GM12878 (cell line): ENCODE measurements around the gene ICA1. TPM values are rescaled to one million over a fixed set of nuclear protein-coding genes. Genes with fewer than 3 reads are reported as not detected.

Experiments
- ATF2 ChIP-seq: IDR thresholded peaks from 2 replicates; pipeline ENCODE4 v1.6.1; 2012; ENCODE audit warnings: low read length, inconsistent platforms
- BACH1 ChIP-seq: fragments of 450-650 bp; IDR thresholded peaks from 2 replicates; pipeline ENCODE4 v1.6.1; 2017; ENCODE audit warnings: mild to moderate bottlenecking, borderline replicate concordance
- BCLAF1 ChIP-seq: fragments of 450-650 bp; IDR thresholded peaks from 2 replicates; pipeline ENCODE4 v1.6.1; 2017; ENCODE audit warnings: antibody characterized with exemption, mild to moderate bottlenecking, moderate library complexity
- CEBPZ ChIP-seq: fragments of 150-350 bp; IDR thresholded peaks from 2 replicates; pipeline ENCODE4 v1.6.1; 2016; ENCODE audit warnings: low read depth, low read length
- EED ChIP-seq: sonication (generic); IDR thresholded peaks from 2 replicates; pipeline ENCODE4 v1.6.1; 2016; ENCODE audit warnings: antibody characterized with exemption, low read depth
- EP300 ChIP-seq, 2 experiments: fragments of 150-350 bp in 1 of 2; IDR thresholded peaks; 2 replicates each; pipeline ENCODE4 v1.6.1; 2011 to 2012; ENCODE audit warnings: low read depth in 2 of 2, low read length in 2 of 2, borderline replicate concordance in 1 of 2, improper control_type of control experiment in 1 of 2, inconsistent platforms in 1 of 2; ENCODE audit not compliant: control insufficient read depth in 1 of 2
- HCFC1 ChIP-seq: fragments of 150-350 bp; IDR thresholded peaks from 2 replicates; pipeline ENCODE4 v1.6.1; 2014; ENCODE audit warnings: low read length
- HSF1 ChIP-seq: fragments of 150-350 bp; IDR thresholded peaks from 2 replicates; pipeline ENCODE4 v1.6.1; 2014; ENCODE audit warnings: mild to moderate bottlenecking, low read depth, low read length
- LARP7 ChIP-seq: fragments of 450-650 bp; IDR thresholded peaks from 2 replicates; pipeline ENCODE4 v1.6.1; 2017; ENCODE audit warnings: mild to moderate bottlenecking
- MEF2B ChIP-seq: fragments of 450-650 bp; IDR thresholded peaks from 2 replicates; pipeline ENCODE4 v1.6.1; 2018; ENCODE audit warnings: mild to moderate bottlenecking, moderate library complexity; ENCODE audit not compliant: partially characterized antibody, poor library complexity, severe bottlenecking
- MLLT1 ChIP-seq: fragments of 450-650 bp; IDR thresholded peaks from 2 replicates; pipeline ENCODE4 v1.6.1; 2016; ENCODE audit warnings: mild to moderate bottlenecking
- NR2C1 ChIP-seq: fragments of 450-650 bp; IDR thresholded peaks from 2 replicates; pipeline ENCODE4 v1.6.1; 2017; ENCODE audit warnings: antibody characterized with exemption, mild to moderate bottlenecking, moderate library complexity
- RELB ChIP-seq: fragments of 450-650 bp; IDR thresholded peaks from 2 replicates; pipeline ENCODE4 v1.6.1; 2017; ENCODE audit warnings: low read depth, mild to moderate bottlenecking, moderate library complexity
- SMC3 ChIP-seq: IDR thresholded peaks from 2 replicates; pipeline ENCODE4 v1.6.1; 2011; ENCODE audit warnings: low read length, improper control_type of control experiment, borderline replicate concordance
- TBL1XR1 ChIP-seq: IDR thresholded peaks from 2 replicates; pipeline ENCODE4 v1.6.1; 2012; ENCODE audit warnings: low read depth, low read length, improper control_type of control experiment
- polyA plus RNA-seq, 11 experiments: library from polyadenylated mRNA; depleted of rRNA in 4 of 11; unstranded in 6 of 11; stranded (reverse) in 5 of 11; fragments of >200 nt; fragmentation: Nextera tagmentation in 4 of 11; fragmentation: Illumina TruSeq in 1 of 11; extraction: Ambion mirVana in 4 of 11; extraction: Trizol in 1 of 11; gene quantifications; 1 replicate in 1 of 11; 2 replicates in 10 of 11; pipeline versions ENCODE4 v1.2.1 to v1.2.3, GENCODE V29; 2011 to 2016; ENCODE audit warnings: inconsistent platforms in 2 of 11, missing spikeins in 2 of 11, low read depth in 1 of 11
- total RNA-seq, 4 experiments: library from RNA; depleted of rRNA in 3 of 4; stranded (reverse); fragments of >200 nt in 3 of 4; fragmentation: Illumina TruSeq in 1 of 4; extraction: Trizol in 1 of 4; gene quantifications; 2 replicates each; pipeline versions ENCODE4 v1.2.1 to v1.2.3, GENCODE V29; 2013 to 2021

ICA1 gene
- total and polyA plus RNA-seq, 10 of the 15 experiments (the other 5 are each of a cell fraction or from before 2014, with no cell fraction given) = 1.3 to 35.1 (median 3.3) TPM

- TF ChIP-seq HSF1 = no peak
- peak; percentile 81 for TF ChIP-seq ATF2
- peak; percentile 58 to 75; a peak in 3 of 4 replicates for TF ChIP-seq EP300 (IDR thresholded peaks at IDR 0.05; ENCODE audit: borderline replicate concordance in 1 of 2, control insufficient read depth in 1 of 2, low read depth in 2 of 2, low read length in 2 of 2)
- TF ChIP-seq BCLAF1 = no peak
- TF ChIP-seq TBL1XR1 = peak; percentile 29; the same call in 1 of the 2 replicates
- TF ChIP-seq LARP7 = no peak
- 0 out of 2 replicates have a peak, but pooled peaks have one; percentile 22 for TF ChIP-seq NR2C1
- no peak for TF ChIP-seq MEF2B
- no peak for TF ChIP-seq BACH1
- TF ChIP-seq SMC3 = no peak
- peak; percentile 37; the same call in 1 of the 2 replicates for TF ChIP-seq RELB
- TF ChIP-seq CEBPZ = no peak
- no peak for TF ChIP-seq HCFC1
- no peak for TF ChIP-seq EED
- TF ChIP-seq MLLT1 = peak; percentile 24
Measured at GRCh38 chr7:8177109-8177933, 84.6 kb downstream of the ICA1 start (continued).
